K562 (cell line): ENCODE data around the gene GRIK1. TPM values are rescaled to one million over a fixed set of nuclear protein-coding genes. Genes with fewer than 3 reads are reported as not detected.

Source experiments
- ARID3A ChIP-seq: IDR thresholded peaks from 2 replicates; pipeline ENCODE4 v1.6.1; 2012; ENCODE audit warnings: low read depth, low read length, improper control_type of control experiment, borderline replicate concordance
- BCOR ChIP-seq: fragments of 450-650 bp; IDR thresholded peaks from 2 replicates; pipeline ENCODE4 v1.6.1; 2016
- JUND ChIP-seq, 2 experiments: IDR thresholded peaks; 2 replicates in 1 of 2; 3 replicates in 1 of 2; pipeline ENCODE4 v1.6.1; 2011; ENCODE audit warnings: borderline replicate concordance in 2 of 2, low read depth in 2 of 2, low read length in 2 of 2, improper control_type of control experiment in 1 of 2, missing biosample characterization in 1 of 2, missing genetic modification characterization in 1 of 2, missing genetic modification reagents in 1 of 2
- MAFG ChIP-seq: fragments of 450-650 bp; conservative IDR thresholded peaks from 2 replicates; pipeline ENCODE4 v1.6.1; 2016; ENCODE audit warnings: missing genetic modification characterization, missing compliant biosample characterization
- MXI1 ChIP-seq: IDR thresholded peaks from 2 replicates; pipeline ENCODE4 v1.6.1; 2011; ENCODE audit warnings: low read depth, mild to moderate bottlenecking, improper control_type of control experiment, low read length
- TFAP4 ChIP-seq: sonication (generic); formaldehyde crosslinking; IDR thresholded peaks from 2 replicates; pipeline ENCODE4 v1.8.0; 2022; ENCODE audit warnings: missing genetic modification reagents, mild to moderate bottlenecking, moderate library complexity, borderline replicate concordance
- USF2 ChIP-seq: sonication (generic); formaldehyde crosslinking; IDR thresholded peaks from 2 replicates; pipeline ENCODE4 v1.5.0; 2020; ENCODE audit warnings: missing genetic modification reagents
- ZBTB34 ChIP-seq: fragments of 250-450 bp; sonication (Bioruptor Pico); IDR thresholded peaks from 2 replicates; pipeline ENCODE4 v1.8.0; 2021; ENCODE audit warnings: mild to moderate bottlenecking, moderate library complexity
- ZBTB40 ChIP-seq, 2 experiments: fragments of 450-650 bp in 1 of 2; sonication (generic) in 1 of 2; formaldehyde crosslinking in 1 of 2; IDR thresholded peaks; 2 replicates each; pipeline versions ENCODE4 v1.7.1 to v1.9.0; 2016 to 2022; ENCODE audit warnings: inconsistent platforms in 1 of 2, mild to moderate bottlenecking in 1 of 2, missing genetic modification reagents in 1 of 2
- polyA plus RNA-seq, 8 experiments: library from polyadenylated mRNA; depleted of rRNA in 4 of 8; stranded (reverse) in 5 of 8; unstranded in 3 of 8; fragments of >200 nt; fragmentation: Nextera tagmentation in 2 of 8; fragmentation: Illumina TruSeq in 1 of 8; extraction: Ambion mirVana in 2 of 8; extraction: Trizol in 1 of 8; gene quantifications; 2 replicates each; pipeline versions ENCODE4 v1.2.1 to v1.2.3, GENCODE V29; 2011 to 2014; ENCODE audit warnings: inconsistent platforms in 1 of 8, missing spikeins in 1 of 8
- total RNA-seq, 7 experiments: library from RNA; depleted of rRNA in 6 of 7; stranded (reverse); fragments of >200 nt in 6 of 7; fragmentation: Illumina TruSeq in 2 of 7; extraction: Trizol in 2 of 7; gene quantifications; 2 replicates each; pipeline versions ENCODE4 v1.2.1 to v1.2.3, GENCODE V29; 2011 to 2021; ENCODE audit warnings: low replicate concordance in 1 of 7

Gene GRIK1
- total and polyA plus RNA-seq, 9 of the 15 experiments (the other 6 are each of a cell fraction or from before 2014, with no cell fraction given) = 0.17 to 2.8 (median 0.53) TPM

- TF ChIP-seq ZBTB40 (IDR thresholded peaks at IDR 0.05) (peak; percentile 71), ZBTB40 (CRISPR knock-in tag; IDR thresholded peaks at IDR 0.05) (no peak), JUND (IDR thresholded peaks at IDR 0.05; ENCODE audit: borderline replicate concordance, low read depth, low read length) (no peak), JUND (tag; IDR thresholded peaks at IDR 0.05; ENCODE audit: borderline replicate concordance, low read depth, low read length) (no peak), ARID3A (no peak), USF2 (no peak), ZBTB34 (no peak), MAFG (peak; percentile 31; the same call in 1 of the 2 replicates), MXI1 (no peak), TFAP4 (no peak), BCOR (no peak)
These were observed 138.7 kb downstream of the GRIK1 start (continued) for GRCh38 chr21:29801122-29801521.
